ENCODE results near the gene MAGI1. TPM values are rescaled to one million over a fixed set of nuclear protein-coding genes. Genes with fewer than 3 reads are reported as not detected.

Gene MAGI1
- total and polyA plus RNA-seq, 2 donors (not counting 1 experiment from before 2014, with no cell fraction given) = 15.7 to 23.7 TPM

DNA sequence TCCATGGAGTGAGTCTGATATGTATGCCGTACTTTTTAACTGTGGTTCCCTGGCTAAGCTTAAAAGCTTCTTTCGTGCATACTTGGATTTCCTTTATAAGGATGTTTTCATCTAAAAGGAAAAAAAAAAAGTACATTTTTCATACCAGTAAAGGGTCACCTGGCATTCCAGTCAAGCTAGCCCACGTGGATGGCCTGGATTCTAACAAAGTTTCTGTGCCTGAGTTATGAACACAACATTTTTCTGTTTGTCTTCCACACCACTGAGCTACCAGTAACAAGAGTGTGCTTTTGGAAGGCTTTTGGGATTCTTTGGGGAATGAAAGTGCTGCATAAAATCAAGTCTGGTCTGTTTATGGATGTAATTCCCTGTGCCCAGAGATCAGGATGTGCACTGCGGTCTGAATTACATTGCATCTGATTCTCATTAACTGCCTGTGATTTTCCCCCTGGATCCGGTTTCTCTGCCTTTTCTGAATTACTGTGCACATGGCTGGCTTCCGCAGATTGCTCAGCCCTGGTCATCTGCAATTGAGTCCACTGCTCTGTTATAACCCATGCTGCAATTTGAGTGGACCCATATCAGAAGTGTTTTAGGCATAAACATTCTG lies 38.2 kb upstream of the MAGI1 start:
- Histone ChIP-seq H3K9ac (ENCODE audit: insufficient read depth, low read length) (no peak overlapping the region), H3K4me1 (ENCODE audit: control insufficient read depth, extremely low read depth, insufficient read depth, low read length) (no peaks in the 10 kb centered on the region), H2AFZ (ENCODE audit: low read length) (peak overlapping the region; percentile 20), H3K4me3 (replicated peaks in 1 of 4; ENCODE audit: control extremely low read depth in 1 of 4, insufficient read depth in 1 of 4, low read depth in 3 of 4, low read length in 4 of 4) (no peak overlapping the region), H4K20me1 (ENCODE audit: control insufficient read depth, extremely low read depth, insufficient read depth, low read length) (no peaks in the 10 kb centered on the region), H3K36me3 (ENCODE audit: control insufficient read depth, insufficient read depth, low read length) (no peaks in the 10 kb centered on the region), H3K79me2 (ENCODE audit: control insufficient read depth, insufficient read depth, low read length) (no peaks in the 10 kb centered on the region), H3K27ac (ENCODE audit: insufficient read depth, low read length) (no peak overlapping the region), H3K4me2 (ENCODE audit: extremely low read depth, insufficient read depth, low read length) (peak overlapping the region; percentile 23), H3K9me3 (ENCODE audit: control insufficient read depth, insufficient read depth, low read depth, low read length) (no peaks in the 10 kb centered on the region), H3K27me3 (ENCODE audit: control insufficient read depth, insufficient read depth, low read length) (no peaks in the 10 kb centered on the region)
- peak; percentile 36 to 47 for DNase-seq (ENCODE audit: low read depth in 2 of 2)
- TF ChIP-seq, protein P1, sequence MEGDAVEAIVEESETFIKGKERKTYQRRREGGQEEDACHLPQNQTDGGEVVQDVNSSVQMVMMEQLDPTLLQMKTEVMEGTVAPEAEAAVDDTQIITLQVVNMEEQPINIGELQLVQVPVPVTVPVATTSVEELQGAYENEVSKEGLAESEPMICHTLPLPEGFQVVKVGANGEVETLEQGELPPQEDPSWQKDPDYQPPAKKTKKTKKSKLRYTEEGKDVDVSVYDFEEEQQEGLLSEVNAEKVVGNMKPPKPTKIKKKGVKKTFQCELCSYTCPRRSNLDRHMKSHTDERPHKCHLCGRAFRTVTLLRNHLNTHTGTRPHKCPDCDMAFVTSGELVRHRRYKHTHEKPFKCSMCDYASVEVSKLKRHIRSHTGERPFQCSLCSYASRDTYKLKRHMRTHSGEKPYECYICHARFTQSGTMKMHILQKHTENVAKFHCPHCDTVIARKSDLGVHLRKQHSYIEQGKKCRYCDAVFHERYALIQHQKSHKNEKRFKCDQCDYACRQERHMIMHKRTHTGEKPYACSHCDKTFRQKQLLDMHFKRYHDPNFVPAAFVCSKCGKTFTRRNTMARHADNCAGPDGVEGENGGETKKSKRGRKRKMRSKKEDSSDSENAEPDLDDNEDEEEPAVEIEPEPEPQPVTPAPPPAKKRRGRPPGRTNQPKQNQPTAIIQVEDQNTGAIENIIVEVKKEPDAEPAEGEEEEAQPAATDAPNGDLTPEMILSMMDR (conservative IDR thresholded peaks at IDR 0.05 in 1 of 2, IDR thresholded peaks at IDR 0.05 in 1 of 2; ENCODE audit: low read depth in 1 of 2, low read length in 2 of 2) = no peak

DNA sequence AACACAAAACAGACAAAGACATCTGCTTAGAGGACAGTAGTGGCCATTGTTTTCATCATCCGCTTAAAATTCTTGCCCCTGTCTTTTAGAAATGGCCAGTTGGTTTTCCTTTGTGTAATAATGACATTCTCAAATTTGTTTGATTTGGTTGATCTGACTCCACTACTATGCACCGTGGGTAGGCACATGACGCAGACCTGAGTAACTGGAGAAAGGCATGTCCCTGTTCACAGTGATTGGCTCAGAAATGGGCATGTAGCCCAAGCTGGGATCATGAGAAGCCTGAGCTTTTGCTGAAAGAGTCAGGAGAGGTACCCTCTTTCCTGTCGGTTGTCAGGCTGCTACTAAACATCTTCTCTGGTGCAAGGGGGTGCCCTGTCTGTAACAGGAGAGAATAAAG lies 36.6 kb upstream of the MAGI1 start:
- no peaks in the 10 kb centered on the region for H4K20me1 ChIP-seq (ENCODE audit: control insufficient read depth, extremely low read depth, insufficient read depth, low read length)
- DNase-seq (ENCODE audit: low read depth in 2 of 2) = peak; percentile 57 to 90
- no peaks in the 10 kb centered on the region for H3K9me3 ChIP-seq (ENCODE audit: control insufficient read depth, insufficient read depth, low read depth, low read length)
- no peaks in the 10 kb centered on the region for H3K36me3 ChIP-seq (ENCODE audit: control insufficient read depth, insufficient read depth, low read length)
- H3K4me2 ChIP-seq (ENCODE audit: extremely low read depth, insufficient read depth, low read length) = no peak overlapping the region
- H3K9ac ChIP-seq (ENCODE audit: insufficient read depth, low read length) = no peak overlapping the region
- no peak overlapping the region for H3K27ac ChIP-seq (ENCODE audit: insufficient read depth, low read length)
- no peaks in the 10 kb centered on the region for H3K27me3 ChIP-seq (ENCODE audit: control insufficient read depth, insufficient read depth, low read length)
- no peaks in the 10 kb centered on the region for H3K4me1 ChIP-seq (ENCODE audit: control insufficient read depth, extremely low read depth, insufficient read depth, low read length)
- H2AFZ ChIP-seq (ENCODE audit: low read length) = no peak overlapping the region
- TF ChIP-seq, protein P1 (conservative IDR thresholded peaks at IDR 0.05 in 1 of 2, IDR thresholded peaks at IDR 0.05 in 1 of 2; ENCODE audit: low read depth in 1 of 2, low read length in 2 of 2) = no peak
- TF ChIP-seq EZH2 (IDR thresholded peaks at IDR 0.05; ENCODE audit: low read length, missing control alignments) = no peak
- H3K79me2 ChIP-seq (ENCODE audit: control insufficient read depth, insufficient read depth, low read length) = no peaks in the 10 kb centered on the region
- no peak overlapping the region for H3K4me3 ChIP-seq (replicated peaks in 1 of 4; ENCODE audit: control extremely low read depth in 1 of 4, insufficient read depth in 1 of 4, low read depth in 3 of 4, low read length in 4 of 4)

DNA sequence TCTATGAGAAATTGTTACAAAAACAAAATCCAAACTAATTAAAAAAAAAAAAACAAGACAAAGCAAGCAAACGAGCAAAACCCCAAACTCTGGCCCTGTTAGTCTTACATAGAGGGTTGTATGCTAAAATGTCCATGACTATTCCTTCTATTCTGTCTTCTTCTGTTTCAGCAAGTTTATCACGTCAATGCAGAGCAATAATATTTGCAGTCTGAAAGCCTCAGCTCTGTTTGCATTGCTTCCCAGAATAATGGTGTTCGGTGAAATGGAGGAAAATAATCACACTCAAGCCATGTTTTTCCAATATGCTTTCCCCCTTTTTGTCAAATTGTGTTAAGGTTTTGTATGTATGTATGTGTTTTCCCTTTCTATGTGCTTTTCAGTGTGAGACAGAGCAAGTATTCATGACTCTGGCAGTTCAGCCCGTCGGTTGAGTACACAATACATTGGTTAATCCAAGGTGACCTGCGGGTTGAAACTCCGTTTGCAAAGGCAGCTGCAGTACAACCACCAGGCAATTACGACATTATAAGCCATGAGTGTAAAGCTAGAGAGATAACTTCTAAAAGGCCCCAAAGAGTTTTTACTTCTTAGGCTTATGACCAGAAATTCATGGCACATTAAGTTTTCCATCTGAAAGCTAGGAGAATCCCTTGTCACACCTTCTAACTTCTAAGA lies 34.9 kb upstream of the MAGI1 start:
- Histone ChIP-seq H3K27ac (ENCODE audit: insufficient read depth, low read length) (no peak overlapping the region), H3K9ac (ENCODE audit: insufficient read depth, low read length) (no peak overlapping the region), H3K79me2 (ENCODE audit: control insufficient read depth, insufficient read depth, low read length) (no peaks in the 10 kb centered on the region), H3K4me3 (replicated peaks in 1 of 4; ENCODE audit: control extremely low read depth in 1 of 4, insufficient read depth in 1 of 4, low read depth in 3 of 4, low read length in 4 of 4) (no peak overlapping the region), H3K27me3 (ENCODE audit: control insufficient read depth, insufficient read depth, low read length) (no peaks in the 10 kb centered on the region), H4K20me1 (ENCODE audit: control insufficient read depth, extremely low read depth, insufficient read depth, low read length) (no peaks in the 10 kb centered on the region), H2AFZ (ENCODE audit: low read length) (no peak overlapping the region), H3K9me3 (ENCODE audit: control insufficient read depth, insufficient read depth, low read depth, low read length) (no peaks in the 10 kb centered on the region), H3K36me3 (ENCODE audit: control insufficient read depth, insufficient read depth, low read length) (no peaks in the 10 kb centered on the region), H3K4me2 (ENCODE audit: extremely low read depth, insufficient read depth, low read length) (no peak overlapping the region), H3K4me1 (ENCODE audit: control insufficient read depth, extremely low read depth, insufficient read depth, low read length) (no peaks in the 10 kb centered on the region)
- no peak for TF ChIP-seq EZH2 (IDR thresholded peaks at IDR 0.05; ENCODE audit: low read length, missing control alignments)
- TF ChIP-seq, protein P1 (conservative IDR thresholded peaks at IDR 0.05 in 1 of 2, IDR thresholded peaks at IDR 0.05 in 1 of 2; ENCODE audit: low read depth in 1 of 2, low read length in 2 of 2) = no peak
- DNase-seq (ENCODE audit: low read depth in 2 of 2) = no peak
